Tibial nerve (tissue), 4 donors: ENCODE results near the gene CHPF.
A peak's percentile ranks its signal among the peaks of the same experiment; 100 is the strongest.

ENCODE experiments used
- EP300 ChIP-seq, 2 donors: sonication (generic); formaldehyde crosslinking; IDR thresholded peaks; one replicate each; pipeline ENCODE4 v1.6.1; 2017; ENCODE audit warnings: antibody characterized with exemption in 2 of 2, mild to moderate bottlenecking in 1 of 2
- POLR2A ChIP-seq, 2 donors: fragments of 450-650 bp; IDR thresholded peaks; one replicate each; pipeline ENCODE4 v1.6.1; 2017; ENCODE audit warnings: antibody characterized with exemption in 2 of 2, mild to moderate bottlenecking in 2 of 2, moderate library complexity in 2 of 2
- TF ChIP-seq, protein P1 (sequence below), 5 experiments: fragments of 200-600 bp in 3 of 5; fragments of 450-650 bp in 2 of 5; sonication (generic) in 3 of 5; IDR thresholded peaks; one replicate each; pipeline ENCODE4 v1.5.1; 2016 to 2019; ENCODE audit warnings: antibody characterized with exemption in 5 of 5, mild to moderate bottlenecking in 3 of 5, moderate library complexity in 2 of 5

DNA sequence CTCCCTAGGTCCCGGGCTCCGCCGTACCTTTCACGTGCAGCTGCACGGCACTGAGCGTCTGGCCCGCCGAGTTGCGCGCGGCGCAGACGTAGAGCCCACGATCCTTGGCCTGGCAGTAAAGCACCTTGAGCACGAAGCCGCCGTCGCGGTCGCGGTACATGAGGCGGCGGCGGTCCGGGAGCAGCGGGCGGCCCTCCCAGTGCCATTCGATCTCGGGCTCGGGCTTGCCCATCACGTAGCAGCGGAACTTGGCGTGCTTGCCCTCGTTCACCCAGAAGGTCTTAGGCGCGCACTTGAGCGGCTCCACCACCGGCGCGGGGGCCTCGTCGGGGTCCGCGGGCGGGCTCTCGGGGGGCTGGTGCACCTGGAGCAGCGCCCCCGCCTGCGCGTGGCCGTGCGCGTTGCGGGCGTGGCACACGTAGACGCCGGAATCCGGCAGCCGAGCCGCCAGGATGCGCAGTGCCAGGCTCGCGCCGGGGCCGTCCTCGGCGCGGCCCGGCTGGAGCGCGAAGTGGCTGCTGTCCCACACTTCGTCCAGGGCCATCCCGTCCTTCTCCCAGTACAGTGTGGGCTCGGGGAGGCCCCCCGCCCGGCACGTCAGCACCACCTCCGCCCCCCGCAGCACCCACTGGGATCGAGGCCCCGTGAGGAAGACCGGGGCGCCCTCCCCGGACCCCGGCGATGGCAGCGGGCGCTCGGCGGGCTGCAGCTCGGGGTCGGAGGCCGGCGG is 26.8 kb upstream of the CHPF start:
- TF ChIP-seq, protein P1, sequence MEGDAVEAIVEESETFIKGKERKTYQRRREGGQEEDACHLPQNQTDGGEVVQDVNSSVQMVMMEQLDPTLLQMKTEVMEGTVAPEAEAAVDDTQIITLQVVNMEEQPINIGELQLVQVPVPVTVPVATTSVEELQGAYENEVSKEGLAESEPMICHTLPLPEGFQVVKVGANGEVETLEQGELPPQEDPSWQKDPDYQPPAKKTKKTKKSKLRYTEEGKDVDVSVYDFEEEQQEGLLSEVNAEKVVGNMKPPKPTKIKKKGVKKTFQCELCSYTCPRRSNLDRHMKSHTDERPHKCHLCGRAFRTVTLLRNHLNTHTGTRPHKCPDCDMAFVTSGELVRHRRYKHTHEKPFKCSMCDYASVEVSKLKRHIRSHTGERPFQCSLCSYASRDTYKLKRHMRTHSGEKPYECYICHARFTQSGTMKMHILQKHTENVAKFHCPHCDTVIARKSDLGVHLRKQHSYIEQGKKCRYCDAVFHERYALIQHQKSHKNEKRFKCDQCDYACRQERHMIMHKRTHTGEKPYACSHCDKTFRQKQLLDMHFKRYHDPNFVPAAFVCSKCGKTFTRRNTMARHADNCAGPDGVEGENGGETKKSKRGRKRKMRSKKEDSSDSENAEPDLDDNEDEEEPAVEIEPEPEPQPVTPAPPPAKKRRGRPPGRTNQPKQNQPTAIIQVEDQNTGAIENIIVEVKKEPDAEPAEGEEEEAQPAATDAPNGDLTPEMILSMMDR (IDR thresholded peaks at IDR 0.05), result peak in 1 of 5 experiments; percentile 19
- TF ChIP-seq POLR2A (IDR thresholded peaks at IDR 0.05) (no peak), EP300 (IDR thresholded peaks at IDR 0.05) (peak in 1 of 2 donors; percentile 33)
